GM21390 (cell line): Measurements from ENCODE around the gene FHL1.
"Not testable (repeated sequence)": the region's sequence is repeated elsewhere in the genome, so short reads cannot be mapped to it uniquely, and the experiment has no call there.

Source experiments
- ATAC-seq: cut with Tn5 transposase; IDR thresholded peaks from one replicate; pipeline ENCODE4 v1.9.1; 2021; ENCODE audit not compliant: unreplicated experiment

The FHL1 gene

DNA sequence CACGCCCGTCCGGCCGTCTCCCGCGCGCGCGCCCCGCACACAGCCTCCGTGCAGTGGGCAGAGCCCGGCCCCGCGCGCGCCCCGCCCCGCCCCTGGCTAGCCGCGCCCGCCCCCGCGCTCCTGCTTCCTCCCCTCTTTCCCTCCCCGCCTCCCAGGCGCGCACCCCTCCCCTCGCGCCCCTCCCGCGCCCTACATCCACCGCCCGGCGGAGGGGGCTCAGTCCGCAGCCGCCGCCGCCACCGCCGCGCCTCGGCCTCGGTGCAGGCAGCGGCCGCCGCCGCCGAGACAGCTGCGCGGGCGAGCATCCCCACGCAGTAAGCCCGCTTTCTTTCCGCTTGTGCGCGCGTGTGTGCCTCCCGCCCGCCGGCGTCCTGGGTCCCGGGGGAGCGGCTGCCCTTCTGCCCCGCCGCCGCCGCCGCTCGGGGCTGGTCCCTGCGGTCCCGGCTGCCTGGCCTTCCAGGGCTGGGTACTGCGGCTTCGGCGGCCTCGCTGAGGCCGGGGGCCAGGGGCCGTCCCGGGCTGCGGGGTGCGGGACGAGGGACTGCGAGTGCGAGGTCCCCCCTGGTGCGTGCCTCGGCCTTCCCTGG lies at the start of gene FHL1:
Gene FHL1, plus strand, starts transcription at position 219 of the 587 bp plus-strand sequence.
- no peak for ATAC-seq

DNA sequence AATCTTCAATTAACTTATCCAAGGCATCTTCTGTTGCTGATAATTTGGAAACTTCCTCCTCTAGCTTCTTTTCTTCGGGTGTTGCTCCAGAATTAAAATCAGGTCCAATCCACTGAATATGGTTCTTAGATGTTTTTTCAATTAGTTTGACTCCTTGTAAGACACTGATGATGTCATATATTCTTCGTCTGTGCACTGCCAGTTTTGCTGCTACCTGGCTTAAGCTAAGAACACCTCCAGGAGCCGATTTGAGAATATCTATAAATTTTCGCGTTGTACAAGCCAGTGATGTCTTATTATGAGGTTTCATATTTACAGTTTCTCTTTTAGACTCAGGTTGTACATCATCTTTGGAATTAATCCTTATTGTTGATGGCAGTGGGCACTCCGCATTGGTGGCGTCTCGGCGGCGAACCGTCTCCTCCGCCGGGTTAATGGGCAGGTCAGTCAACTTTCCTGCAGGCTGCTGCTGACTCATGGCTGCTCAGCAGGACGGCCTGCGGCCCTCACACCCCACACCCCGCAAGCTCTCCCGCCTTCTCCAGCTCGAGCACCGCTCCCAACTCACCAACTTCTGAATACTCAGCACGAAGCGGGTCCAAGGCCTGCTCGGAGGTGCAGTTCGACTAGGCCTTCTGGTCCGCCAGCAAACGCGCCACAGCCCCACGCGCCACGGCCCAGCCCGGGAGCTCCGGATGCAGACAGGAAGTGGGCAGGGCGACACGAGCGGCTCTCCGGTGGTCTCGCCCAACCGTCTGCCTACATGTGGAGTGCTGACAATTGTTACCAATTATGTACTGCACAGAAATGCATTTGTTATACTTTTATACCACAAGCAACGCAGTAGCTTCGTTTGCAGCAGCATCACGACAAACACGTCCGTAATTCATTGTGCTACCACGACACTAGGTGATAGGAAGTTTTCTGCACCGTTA lies 49.2 kb upstream of the FHL1 start:
- ATAC-seq, result no peak

DNA sequence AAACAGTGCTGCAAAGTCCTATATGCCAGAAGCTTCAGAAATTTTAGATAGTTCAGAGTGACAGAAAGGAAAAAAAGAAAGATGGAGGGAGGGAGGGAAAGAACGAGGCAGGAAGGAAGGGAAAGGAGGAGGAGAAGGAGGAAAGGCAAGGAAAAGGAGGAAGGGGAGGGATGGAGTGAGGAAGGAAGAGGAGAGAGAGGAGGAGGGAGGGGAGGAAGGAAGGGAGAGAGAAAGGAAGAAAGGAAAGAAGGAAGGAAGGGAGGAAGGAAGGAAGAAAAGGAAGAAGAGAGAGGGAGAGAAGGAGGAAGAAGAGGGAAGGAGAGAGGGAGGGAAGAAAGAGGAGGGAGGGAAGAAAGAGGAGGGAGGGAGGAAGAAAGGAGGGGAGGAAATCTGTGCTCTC lies 42.4 kb upstream of the FHL1 start:
- no peak for ATAC-seq

DNA sequence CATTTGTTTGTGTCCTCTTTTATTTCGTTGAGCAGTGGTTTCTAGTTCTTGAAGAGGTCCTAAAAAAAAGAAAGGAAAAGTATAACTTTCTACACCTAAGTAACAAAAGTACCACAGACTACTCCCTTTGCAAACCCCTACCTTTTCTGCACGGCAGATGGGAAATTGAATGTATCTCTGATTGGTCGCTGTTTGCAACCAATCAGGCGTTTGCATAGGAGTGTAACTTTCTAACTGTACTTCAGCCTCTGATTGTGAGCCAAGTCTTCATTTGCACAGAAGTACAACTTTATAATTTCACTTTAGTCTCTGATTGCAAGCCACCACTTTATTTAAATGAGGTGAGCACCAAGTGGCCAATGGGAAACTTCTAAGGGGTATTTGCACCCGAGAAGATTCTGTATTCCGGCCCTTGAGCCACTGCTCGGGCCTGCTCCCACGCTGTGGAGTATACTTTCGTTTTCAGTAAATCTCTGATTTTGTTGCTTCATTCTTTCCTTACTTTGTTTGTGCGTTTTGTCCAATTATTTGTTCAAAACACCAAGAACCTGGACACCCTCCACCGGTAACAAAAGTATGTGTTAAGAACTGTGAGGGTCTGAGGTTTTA lies 40.3 kb upstream of the FHL1 start:
- no peak for ATAC-seq

DNA sequence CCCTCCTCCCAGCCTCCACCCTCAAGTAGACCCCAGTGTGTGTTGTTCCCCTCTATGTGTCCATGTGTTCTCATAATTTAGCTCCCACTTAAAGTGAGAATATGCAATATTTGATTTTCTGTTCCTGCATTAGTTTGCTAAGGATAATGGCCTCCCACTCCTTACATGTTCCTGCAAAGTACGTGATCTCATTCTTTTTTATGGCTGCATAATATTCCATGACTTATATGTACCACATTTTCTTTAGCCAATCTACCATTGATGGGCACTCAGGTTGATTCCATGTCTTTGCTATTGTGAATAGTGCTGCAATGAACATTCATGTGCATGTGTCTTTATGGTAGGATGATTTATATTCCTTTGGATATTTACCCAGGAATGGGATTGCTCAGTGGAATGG lies 38.4 kb upstream of the FHL1 start:
- ATAC-seq, result not testable (repeated sequence)

DNA sequence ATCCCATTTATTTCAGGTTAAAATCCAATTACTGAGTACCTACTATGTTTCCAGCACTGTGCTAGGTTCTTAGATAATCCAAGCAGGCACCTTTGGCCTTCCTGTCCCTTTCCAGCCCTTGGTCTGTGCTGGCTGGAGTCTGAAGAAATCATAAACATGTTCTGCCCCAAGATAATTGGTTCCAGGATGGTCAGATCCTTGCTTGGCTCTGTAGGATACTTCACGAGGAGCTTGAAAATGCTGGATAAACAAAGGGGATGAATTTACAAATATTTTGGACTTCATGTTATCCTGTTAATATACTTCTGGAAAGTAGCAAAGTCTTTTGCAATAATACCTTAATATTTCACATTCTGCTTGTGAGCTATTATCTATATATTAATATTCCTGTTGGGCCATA lies 35.0 kb upstream of the FHL1 start:
- ATAC-seq, result no peak

DNA sequence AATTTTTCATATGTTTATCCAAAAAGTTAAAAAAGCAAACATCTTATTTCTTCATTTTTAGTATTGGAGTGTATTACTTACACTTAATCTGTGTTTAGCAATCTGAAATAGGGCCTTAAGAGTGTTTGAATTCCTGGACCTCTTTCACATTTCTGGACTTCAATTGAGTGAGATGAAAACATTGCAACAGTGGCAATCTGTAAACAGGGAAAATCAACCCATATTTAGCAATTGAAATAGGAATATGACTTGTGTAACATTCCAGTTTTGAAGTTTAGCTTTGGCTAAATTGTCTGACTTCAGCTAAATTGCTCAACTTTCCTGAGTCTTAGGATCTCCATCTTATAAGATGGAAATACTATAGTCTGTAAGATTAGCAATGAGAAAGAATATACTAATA lies 34.6 kb upstream of the FHL1 start:
- no peak for ATAC-seq

DNA sequence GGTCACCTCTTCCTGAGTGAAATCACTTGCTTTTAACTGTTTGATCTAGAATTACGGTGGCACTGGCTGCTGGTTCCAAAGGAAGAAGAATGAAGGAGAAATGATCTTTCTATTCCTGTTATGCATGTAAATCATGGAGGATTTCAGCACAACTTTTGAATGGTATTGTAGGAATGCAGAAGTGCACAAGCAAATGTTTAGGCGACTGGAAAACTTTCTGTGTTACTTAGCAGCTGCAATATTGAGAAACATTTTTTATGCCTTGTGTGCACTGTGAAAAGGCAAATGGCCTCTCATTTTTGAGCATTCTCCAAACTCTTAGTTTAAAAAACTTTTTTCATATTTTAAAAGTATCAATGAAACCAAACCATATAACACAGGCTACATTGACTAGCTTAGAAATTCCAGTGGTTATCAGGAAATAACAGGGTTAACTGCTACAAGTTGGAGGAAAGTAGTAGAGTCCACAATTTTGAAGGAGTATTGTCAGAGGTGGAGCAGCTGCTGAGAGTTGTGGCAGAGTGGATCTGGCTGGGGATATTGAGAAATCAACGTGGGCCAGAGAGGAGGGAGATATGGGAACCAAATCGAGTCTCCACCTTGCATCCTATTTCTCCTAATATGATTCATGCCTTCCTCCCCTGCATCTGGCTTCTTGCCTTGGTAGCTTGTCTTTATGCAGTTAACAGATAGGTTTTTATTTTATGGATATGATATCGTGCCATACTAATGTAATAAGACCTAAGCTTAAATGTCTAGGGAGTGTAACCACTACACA lies 32.0 kb upstream of the FHL1 start:
- no peak for ATAC-seq

DNA sequence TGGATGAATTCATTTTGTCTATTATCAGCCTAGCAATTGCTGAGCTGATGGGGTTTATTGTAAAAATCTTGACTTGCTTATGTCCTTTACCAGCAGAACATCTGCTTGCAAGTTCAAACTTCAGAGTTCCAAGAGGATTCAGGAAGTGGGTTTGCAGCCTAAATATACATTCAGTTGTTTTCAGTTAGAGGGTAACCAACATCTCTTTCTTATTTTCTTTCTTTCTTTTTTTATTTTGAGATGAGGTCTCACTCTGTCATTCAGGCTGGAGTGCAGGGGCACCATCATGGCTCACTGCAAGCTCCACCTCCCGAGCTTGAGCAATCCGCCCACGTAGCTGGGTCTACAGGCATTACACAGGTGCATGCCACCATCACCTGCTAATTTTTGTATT lies 31.4 kb upstream of the FHL1 start:
- ATAC-seq, result no peak

DNA sequence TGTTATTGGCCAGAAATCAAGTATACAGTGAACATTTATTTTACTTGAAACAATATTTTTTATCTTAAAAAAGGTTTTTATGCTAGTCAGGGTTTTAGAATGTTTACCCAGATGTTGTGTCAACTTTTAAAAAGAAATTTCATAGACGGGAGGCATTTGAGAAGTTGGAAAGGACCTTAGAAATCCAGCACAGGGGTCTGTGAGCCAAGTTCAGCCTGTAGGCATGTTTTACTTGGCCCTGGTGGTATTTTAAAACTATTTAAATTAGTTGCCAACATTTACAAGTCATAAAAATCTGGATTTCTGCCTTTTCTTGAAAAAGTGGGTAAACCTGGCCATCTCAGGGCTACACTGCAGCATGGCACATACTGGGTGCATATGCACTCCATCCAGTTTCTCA lies 25.5 kb upstream of the FHL1 start:
- ATAC-seq, result no peak

DNA sequence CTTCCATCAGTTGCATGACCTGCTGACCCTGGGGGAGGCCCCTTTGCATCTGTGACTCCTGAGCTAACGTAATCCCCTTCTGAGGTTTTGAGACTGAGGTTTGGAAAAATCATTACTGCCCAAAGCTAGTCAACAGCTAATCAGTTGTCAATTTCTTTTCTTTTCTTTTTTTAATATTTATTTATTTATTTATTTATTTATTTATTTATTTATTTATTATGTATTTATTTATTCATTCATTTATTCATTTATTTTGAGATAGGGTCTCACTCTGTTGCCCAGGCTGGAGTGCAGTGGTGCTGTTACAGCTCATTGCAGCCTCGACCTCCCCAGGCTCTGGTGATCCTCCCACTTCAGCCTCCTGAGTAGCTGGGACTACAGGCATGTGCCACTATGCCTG lies 25.1 kb upstream of the FHL1 start:
- ATAC-seq, result no peak

DNA sequence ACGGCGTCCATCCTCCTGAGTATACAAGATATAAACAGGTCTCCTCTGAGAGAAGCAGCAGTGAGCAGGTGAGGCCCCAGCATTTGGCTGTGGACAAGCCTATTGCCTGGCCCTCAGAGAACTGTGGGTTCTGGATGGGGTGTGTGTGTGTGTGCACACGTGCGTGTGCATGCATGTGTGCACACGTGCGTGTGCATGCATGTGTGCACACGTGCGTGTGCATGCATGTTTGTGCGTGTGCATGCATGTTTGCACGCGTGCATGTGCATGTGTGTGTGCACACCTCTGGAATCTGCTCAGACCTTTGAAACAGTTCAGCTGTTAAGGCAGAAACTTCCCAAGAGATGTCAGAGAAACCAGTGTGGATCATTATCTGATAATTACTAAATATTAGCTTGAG lies 22.2 kb upstream of the FHL1 start:
- no peak for ATAC-seq

DNA sequence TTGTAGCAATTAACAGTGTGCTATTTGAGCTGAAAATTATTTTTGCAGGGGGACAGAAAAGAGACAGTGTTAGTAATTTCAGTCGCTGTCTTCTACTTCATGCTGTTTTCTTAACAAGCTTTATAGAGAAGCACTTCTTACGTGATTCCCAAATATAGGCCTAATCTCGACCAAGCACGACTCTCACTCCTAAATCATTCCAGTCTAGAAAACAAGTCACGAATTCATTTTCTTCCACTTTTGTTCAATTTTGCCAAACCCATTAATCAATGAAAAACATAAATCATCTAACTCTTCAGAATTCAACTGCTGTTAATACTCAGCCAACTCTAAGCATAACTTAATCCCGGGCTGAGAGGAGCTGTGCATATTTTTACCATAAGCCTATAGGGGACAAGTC lies 21.0 kb upstream of the FHL1 start:
- no peak for ATAC-seq

DNA sequence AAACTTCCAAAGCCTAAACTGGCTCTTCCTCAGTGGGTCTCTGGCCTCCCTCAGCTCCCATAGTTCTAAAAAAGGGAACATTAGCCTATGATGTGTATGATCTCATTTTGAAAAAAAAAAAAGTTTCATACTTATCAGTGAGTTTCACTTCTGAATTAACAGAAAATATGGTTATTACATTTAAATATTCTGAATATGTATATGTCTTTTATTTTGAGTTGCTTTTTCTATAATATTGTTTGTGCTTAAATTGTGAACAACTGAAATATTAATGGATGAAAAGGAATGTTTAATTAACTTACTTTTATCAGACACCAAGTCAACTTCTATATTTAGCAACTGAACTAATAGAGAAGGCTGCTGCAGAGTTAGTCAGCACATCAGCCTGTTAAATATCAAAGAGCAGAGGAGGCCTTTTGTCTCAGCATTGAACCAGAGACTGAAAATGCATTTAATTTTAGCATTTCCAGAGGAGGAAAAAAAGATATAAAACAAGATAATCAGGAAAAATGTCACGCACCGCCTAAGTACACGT lies 20.4 kb upstream of the FHL1 start:
- no peak for ATAC-seq

DNA sequence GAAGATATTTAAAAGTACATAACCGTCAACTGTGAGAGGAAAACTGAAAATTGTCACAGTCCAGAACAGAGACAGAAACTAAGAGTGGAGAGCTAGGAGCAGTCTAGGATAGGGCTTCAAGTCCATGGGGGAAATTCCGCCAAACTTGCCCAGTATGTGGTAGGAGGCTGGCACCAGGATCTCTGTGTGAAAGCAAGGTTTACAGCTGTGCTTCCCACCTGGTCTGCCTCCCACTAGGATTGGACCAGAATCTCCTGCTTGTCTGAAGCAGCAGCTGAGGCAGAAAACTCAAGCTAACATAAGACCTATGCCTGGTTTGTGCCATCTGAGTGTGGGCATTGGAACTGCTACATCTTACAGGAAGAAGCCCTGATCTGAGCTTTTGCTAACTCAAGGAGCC lies 18.6 kb upstream of the FHL1 start:
- ATAC-seq, result no peak

DNA sequence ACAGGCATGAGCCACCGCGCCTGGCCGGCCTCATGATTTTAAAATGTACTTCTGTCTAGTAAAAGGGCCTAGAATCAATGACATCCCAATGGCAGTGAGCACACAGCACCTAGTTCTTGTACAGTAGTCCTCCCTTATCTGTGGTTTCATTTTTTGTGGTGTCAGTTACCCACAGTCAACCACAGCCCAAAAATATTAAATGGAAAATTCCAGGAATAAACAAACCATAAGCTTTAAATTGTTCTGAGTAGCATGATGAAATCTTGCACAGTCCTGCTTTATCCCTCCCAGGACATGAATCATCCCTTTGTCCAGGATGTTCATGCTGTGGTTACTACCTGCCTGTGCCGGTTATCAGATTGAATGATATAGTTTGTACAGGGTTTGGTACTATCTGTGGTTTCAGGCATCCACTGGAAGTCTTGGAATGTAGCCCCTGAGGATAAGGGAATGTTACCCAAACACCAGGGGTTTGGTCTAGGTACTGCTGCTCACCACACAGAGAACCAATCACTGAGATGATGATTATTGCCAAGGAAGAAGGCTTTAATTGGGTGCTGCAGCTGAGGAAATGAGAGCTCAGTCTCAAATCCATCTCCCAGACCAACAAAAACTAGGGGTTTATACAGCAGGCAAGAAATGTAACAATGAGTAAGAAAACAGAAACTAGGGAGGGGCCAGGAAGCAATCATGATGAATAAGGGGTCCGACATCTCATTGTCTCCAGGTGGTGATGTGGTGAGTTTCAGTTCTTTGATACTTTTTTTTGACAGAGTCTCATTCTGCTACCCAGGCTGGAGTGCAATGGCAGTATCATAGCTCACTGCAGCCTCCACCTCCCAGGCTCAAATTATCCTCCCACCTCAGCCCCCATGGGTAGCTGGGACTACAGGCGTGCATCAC lies 16.2 kb upstream of the FHL1 start:
- ATAC-seq, result no peak

DNA sequence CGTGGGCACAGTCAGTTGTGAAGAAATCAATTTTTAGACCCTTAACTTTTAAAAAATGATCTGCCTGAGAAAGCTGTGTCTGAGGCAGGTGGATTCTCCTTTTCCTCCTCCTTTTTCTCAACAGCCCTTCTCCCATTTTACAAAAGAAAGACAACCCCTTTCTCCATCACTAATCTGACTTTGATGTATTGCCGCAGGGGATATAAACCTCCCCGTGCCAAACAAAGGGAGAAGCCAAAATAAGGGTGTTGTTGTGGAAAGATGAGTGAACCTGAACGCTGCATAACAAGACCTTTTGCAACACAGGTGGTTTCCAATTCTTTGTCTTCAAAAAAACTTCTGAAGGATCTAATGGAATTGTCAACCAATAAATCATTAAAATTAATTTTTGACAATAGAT lies 8.4 kb upstream of the FHL1 start:
- no peak for ATAC-seq

DNA sequence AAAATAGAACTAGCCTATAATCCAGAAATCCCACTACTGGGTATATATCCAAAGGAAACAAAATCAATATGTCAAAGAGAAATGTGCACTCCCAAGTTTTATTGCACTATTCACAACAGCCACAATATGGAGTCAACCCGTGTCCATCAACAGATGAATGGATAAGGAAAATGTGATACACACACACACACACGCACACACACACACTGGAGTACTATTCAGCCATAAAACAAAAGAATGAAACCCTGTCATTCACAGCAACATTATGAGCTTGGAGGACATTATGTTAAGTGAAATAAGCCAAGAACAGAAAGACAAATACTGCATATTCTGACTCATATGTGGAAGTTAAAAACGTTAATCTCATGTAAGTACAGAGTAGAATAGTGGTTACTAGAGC lies 5.8 kb upstream of the FHL1 start:
- no peak for ATAC-seq

DNA sequence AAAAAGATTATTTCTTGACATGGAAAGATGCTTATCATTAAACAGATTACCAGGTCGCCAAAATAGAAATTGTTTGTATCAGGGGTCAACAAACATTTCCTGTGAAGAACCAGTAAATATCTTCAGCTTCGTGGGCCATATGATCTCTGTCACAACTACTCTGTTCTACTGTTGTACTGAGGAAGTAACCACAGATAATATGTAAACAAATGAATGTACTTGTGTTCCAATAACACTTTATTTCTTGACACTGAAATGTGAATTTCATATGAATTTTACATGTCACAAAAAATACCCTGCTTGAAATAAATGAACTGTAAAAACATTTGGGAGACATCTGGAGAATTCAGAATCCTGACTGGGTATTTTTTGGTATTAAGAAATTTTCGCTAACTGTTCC lies 4.7 kb upstream of the FHL1 start:
- no peak for ATAC-seq

DNA sequence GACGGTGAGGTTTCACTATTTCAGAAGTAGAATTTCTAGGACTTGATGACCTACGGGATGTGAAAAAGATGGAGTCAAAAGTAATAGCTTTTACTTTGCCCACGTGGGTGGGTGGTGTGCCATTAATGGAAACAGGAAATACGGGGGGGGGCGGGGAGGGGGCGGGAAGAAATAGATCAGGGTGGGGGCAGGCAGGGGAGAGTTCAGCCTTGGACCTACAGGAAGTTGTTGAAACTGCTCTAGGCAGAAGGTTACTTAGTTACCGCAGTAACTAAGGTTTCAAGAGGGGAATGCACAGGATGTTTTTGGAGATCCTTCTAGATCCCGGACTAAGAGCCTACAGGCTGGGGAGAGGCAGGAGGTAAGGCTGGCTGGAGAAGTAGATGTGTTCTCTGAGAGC lies 3.6 kb upstream of the FHL1 start:
- no peak for ATAC-seq
